ENCODE measurements around the gene SLC8A2. TPM values are rescaled to one million over a fixed set of nuclear protein-coding genes. Genes with fewer than 3 reads are reported as not detected.

SLC8A2 gene
- total RNA-seq, 1 donor from 2014 or later = 115 TPM

DNA sequence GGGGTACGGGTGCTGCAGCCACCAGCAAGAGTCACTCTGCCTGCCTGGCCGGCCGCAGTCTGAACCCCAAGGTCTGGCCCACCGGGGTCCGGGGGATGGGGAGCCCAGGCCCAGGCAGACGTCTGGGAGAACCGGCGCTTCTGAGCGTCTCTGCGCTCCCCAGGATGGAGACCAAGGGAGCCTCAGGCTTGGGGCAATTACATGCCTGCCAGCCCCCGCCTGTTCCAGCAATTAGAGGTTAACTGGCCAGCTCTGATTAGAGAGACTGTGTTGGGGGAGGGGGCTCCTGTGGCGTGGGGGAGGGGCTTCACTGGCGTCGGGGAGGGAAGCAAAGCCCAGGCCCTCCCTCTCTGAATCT is 64.3 kb downstream of the SLC8A2 start:
- DNase-seq = peak; percentile 39
- Mint-ChIP-seq H3K4me3 (ENCODE audit: unreplicated experiment) (no peak overlapping the region), H3K9me3 (ENCODE audit: unreplicated experiment) (peaks cover 11% of the 10 kb centered on the region), H3K36me3 (ENCODE audit: unreplicated experiment) (peaks cover 16% of the 10 kb centered on the region), H3K4me1 (ENCODE audit: low read depth, unreplicated experiment) (peaks cover 6% of the 10 kb centered on the region), H3K27ac (ENCODE audit: unreplicated experiment) (no peak overlapping the region), H3K27me3 (ENCODE audit: unreplicated experiment) (peaks cover 20% of the 10 kb centered on the region)
- TF ChIP-seq, protein P1, sequence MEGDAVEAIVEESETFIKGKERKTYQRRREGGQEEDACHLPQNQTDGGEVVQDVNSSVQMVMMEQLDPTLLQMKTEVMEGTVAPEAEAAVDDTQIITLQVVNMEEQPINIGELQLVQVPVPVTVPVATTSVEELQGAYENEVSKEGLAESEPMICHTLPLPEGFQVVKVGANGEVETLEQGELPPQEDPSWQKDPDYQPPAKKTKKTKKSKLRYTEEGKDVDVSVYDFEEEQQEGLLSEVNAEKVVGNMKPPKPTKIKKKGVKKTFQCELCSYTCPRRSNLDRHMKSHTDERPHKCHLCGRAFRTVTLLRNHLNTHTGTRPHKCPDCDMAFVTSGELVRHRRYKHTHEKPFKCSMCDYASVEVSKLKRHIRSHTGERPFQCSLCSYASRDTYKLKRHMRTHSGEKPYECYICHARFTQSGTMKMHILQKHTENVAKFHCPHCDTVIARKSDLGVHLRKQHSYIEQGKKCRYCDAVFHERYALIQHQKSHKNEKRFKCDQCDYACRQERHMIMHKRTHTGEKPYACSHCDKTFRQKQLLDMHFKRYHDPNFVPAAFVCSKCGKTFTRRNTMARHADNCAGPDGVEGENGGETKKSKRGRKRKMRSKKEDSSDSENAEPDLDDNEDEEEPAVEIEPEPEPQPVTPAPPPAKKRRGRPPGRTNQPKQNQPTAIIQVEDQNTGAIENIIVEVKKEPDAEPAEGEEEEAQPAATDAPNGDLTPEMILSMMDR (IDR thresholded peaks at IDR 0.05; ENCODE audit: partially characterized antibody, unreplicated experiment) = no peak

DNA sequence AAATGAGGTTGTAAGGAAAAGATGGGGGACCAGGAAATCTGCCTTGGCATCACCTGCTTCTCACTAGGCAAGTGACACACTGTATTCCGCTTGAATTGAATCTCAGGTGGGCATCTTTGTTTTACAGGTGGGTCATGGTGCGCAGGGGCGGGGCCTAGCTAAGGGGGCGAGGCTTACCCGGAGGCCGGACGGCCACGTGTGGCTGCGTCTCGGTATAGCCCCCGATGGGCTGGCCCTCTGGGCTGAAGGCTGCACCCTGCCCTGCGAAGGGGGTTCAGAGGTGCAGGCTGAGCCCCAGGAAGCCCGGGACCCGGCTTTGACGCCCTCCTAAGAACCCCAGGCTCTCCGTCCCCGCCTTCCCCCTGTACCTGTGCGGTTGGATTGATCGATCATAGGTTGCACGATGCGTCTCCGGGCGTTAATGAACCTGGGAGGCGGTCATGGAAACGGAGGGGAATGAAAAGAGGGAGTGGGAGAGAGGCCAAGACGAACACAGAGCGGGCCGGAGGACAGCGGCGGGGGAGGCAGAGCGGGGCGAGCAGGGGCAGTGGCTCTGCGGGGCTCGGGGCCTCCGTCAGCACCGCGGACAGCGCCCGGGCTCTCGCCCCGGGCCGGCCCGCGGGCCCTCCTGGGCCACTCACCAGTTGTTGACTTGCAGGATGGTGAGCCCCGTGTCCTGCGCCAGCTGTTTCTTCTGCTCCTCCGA is 64.8 kb downstream of the SLC8A2 start:
- Mint-ChIP-seq H3K27ac (ENCODE audit: unreplicated experiment) (peak overlapping the region; percentile 44), H3K9me3 (ENCODE audit: unreplicated experiment) (peaks cover 11% of the 10 kb centered on the region), H3K4me3 (ENCODE audit: unreplicated experiment) (peak overlapping the region; percentile 21), H3K36me3 (ENCODE audit: unreplicated experiment) (peaks cover 16% of the 10 kb centered on the region), H3K4me1 (ENCODE audit: low read depth, unreplicated experiment) (peaks cover 6% of the 10 kb centered on the region), H3K27me3 (ENCODE audit: unreplicated experiment) (peaks cover 20% of the 10 kb centered on the region)
- TF ChIP-seq, protein P1 (IDR thresholded peaks at IDR 0.05; ENCODE audit: partially characterized antibody, unreplicated experiment) = no peak
- DNase-seq = no peak

DNA sequence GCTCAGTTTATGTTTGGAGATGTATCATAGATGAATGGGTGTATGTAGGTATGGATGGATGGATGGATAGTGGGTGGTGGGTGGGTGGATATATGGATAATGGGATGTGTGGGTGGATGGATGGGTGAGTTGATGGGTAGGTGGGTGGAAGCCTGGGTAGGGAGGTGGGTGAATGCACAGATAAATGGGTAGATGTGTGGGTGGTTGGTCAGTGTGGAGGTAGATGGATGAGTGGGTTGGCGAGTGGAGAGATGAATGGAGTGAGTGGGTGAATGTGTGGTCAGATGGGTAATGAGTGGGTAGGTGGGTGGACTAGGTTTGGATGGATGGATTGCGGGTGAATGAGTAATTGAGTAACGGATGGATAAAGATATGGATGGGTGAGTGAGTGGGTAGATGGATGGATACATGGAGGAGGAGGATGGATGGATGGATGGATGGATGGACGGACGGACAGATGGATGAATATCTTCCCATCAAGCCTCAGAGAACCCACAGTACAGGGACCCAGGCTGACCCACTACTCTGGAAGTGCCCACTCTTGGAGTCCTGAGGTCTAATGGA is 65.8 kb downstream of the SLC8A2 start:
- Mint-ChIP-seq H3K27ac (ENCODE audit: unreplicated experiment) (no peak overlapping the region), H3K36me3 (ENCODE audit: unreplicated experiment) (peaks cover 16% of the 10 kb centered on the region), H3K4me1 (ENCODE audit: low read depth, unreplicated experiment) (peaks cover 6% of the 10 kb centered on the region), H3K4me3 (ENCODE audit: unreplicated experiment) (peak overlapping the region; percentile 4), H3K27me3 (ENCODE audit: unreplicated experiment) (peaks cover 20% of the 10 kb centered on the region), H3K9me3 (ENCODE audit: unreplicated experiment) (peaks cover 11% of the 10 kb centered on the region)
- TF ChIP-seq, protein P1 (IDR thresholded peaks at IDR 0.05; ENCODE audit: partially characterized antibody, unreplicated experiment) = no peak
- no peak for DNase-seq

DNA sequence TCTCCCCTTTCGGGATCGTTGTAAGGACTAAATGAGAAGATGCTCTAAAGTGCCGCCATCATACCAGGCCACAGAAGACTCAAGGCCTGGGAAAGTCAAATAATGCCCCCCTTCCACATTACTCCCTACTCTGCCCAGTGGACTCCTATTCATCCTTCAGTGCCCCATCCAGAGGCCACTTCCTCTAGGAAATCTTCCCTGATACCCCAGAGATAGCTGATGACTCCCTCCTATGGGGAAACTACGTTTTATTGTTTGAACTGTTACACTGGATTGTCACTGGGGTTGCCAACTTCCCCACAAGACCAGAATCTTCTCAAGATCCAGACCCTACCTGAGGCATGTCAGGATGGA is 66.5 kb downstream of the SLC8A2 start:
- Mint-ChIP-seq H3K36me3 (ENCODE audit: unreplicated experiment) (peaks cover 16% of the 10 kb centered on the region), H3K27me3 (ENCODE audit: unreplicated experiment) (peaks cover 20% of the 10 kb centered on the region), H3K9me3 (ENCODE audit: unreplicated experiment) (peaks cover 11% of the 10 kb centered on the region), H3K4me1 (ENCODE audit: low read depth, unreplicated experiment) (peaks cover 6% of the 10 kb centered on the region), H3K4me3 (ENCODE audit: unreplicated experiment) (no peak overlapping the region), H3K27ac (ENCODE audit: unreplicated experiment) (no peak overlapping the region)
- TF ChIP-seq, protein P1 (IDR thresholded peaks at IDR 0.05; ENCODE audit: partially characterized antibody, unreplicated experiment) = no peak
- no peak for DNase-seq

Data from glutamatergic neuron (in vitro differentiated cells).